Mesenchymal stem cell (in vitro differentiated cells and primary cell): ENCODE data around the gene C11orf54.
"Not testable (repeated sequence)": the region's sequence is repeated elsewhere in the genome, so short reads cannot be mapped to it uniquely, and the experiment has no call there.

Experiments
- DNase-seq: peaks from one replicate; pipeline ENCODE4 v3.0.0-alpha.2; 2013
- H2AFZ ChIP-seq: one replicate; pipeline ENCODE4 v1.6.1; 2013; ENCODE audit warnings: low read depth, mild to moderate bottlenecking, control low read depth, inconsistent platforms, low read length, moderate library complexity
- H2AK5ac ChIP-seq: 2 replicates; pipeline ENCODE4 v1.6.1; 2013; ENCODE audit warnings: low read length, moderate library complexity, mild to moderate bottlenecking, inconsistent platforms; ENCODE audit not compliant: severe bottlenecking
- H2BK120ac ChIP-seq: one replicate; pipeline ENCODE4 v1.6.1; 2013; ENCODE audit warnings: low read depth, mild to moderate bottlenecking, inconsistent platforms, low read length, moderate library complexity
- H2BK12ac ChIP-seq, 2 experiments: one replicate each; pipeline ENCODE4 v1.6.1; 2013; ENCODE audit warnings: inconsistent platforms in 2 of 2, low read length in 2 of 2, mild to moderate bottlenecking in 2 of 2, moderate library complexity in 2 of 2, control low read depth in 1 of 2
- H2BK15ac ChIP-seq: one replicate; pipeline ENCODE4 v1.6.1; 2013; ENCODE audit warnings: mild to moderate bottlenecking, low read depth, inconsistent platforms; ENCODE audit not compliant: poor library complexity, severe bottlenecking
- H2BK5ac ChIP-seq: 2 replicates; pipeline ENCODE4 v1.6.1; 2013; ENCODE audit warnings: low read depth, mild to moderate bottlenecking, low read length, control low read depth, inconsistent platforms; ENCODE audit not compliant: poor library complexity, severe bottlenecking
- H3K14ac ChIP-seq, 2 experiments: one replicate each; pipeline ENCODE4 v1.6.1; 2013; ENCODE audit warnings: inconsistent platforms in 2 of 2, low read length in 2 of 2, control low read depth in 1 of 2, mild to moderate bottlenecking in 1 of 2, moderate library complexity in 1 of 2
- H3K18ac ChIP-seq, 2 experiments: one replicate each; pipeline ENCODE4 v1.6.1; 2013; ENCODE audit warnings: inconsistent platforms in 2 of 2, low read length in 2 of 2, control low read depth in 1 of 2, low read depth in 1 of 2, mild to moderate bottlenecking in 1 of 2
- H3K23ac ChIP-seq, 2 experiments: one replicate each; pipeline ENCODE4 v1.6.1; 2013; ENCODE audit warnings: inconsistent platforms in 2 of 2, low read length in 2 of 2, mild to moderate bottlenecking in 2 of 2, moderate library complexity in 2 of 2, control low read depth in 1 of 2
- H3K27ac ChIP-seq: 2 replicates; pipeline ENCODE4 v1.5.1; 2013; ENCODE audit warnings: mild to moderate bottlenecking, moderate library complexity, low read length, control low read depth, inconsistent platforms; ENCODE audit not compliant: poor library complexity, severe bottlenecking
- H3K27me3 ChIP-seq, 2 experiments: 2 replicates each; pipeline versions ENCODE4 v1.6.1 to v1.7.0; 2013; ENCODE audit warnings: low read length in 2 of 2, mild to moderate bottlenecking in 2 of 2, moderate library complexity in 2 of 2, control low read depth in 1 of 2, inconsistent platforms in 1 of 2; ENCODE audit not compliant: control insufficient read depth in 1 of 2, insufficient read depth in 1 of 2
- H3K36me3 ChIP-seq, 2 experiments: 2 replicates each; pipeline versions ENCODE4 v1.6.1 to v1.7.0; 2013; ENCODE audit warnings: low read length in 2 of 2, control low read depth in 1 of 2, inconsistent platforms in 1 of 2, low read depth in 1 of 2, mild to moderate bottlenecking in 1 of 2; ENCODE audit not compliant: insufficient read depth in 2 of 2, control insufficient read depth in 1 of 2
- H3K4ac ChIP-seq, 2 experiments: one replicate each; pipeline ENCODE4 v1.6.1; 2013; ENCODE audit warnings: inconsistent platforms in 2 of 2, low read length in 2 of 2, mild to moderate bottlenecking in 2 of 2, moderate library complexity in 2 of 2, control low read depth in 1 of 2, low read depth in 1 of 2
- H3K4me1 ChIP-seq: 2 replicates; pipeline ENCODE4 v1.6.1; 2013; ENCODE audit warnings: low read depth, low read length, control low read depth; ENCODE audit not compliant: control insufficient read depth, insufficient read depth
- H3K4me2 ChIP-seq: 2 replicates; pipeline ENCODE4 v1.6.1; 2013; ENCODE audit warnings: low read length, mild to moderate bottlenecking, inconsistent platforms; ENCODE audit not compliant: poor library complexity, severe bottlenecking
- H3K4me3 ChIP-seq, 2 experiments: 2 replicates each; pipeline versions ENCODE4 v1.5.1 to v1.7.0; 2013; ENCODE audit warnings: low read length in 2 of 2, mild to moderate bottlenecking in 2 of 2, control low read depth in 1 of 2, low read depth in 1 of 2; ENCODE audit not compliant: insufficient read depth in 1 of 2
- H3K79me1 ChIP-seq: replicated peaks from 2 replicates; pipeline ENCODE4 v1.6.1; 2013; ENCODE audit warnings: mild to moderate bottlenecking, control low read depth, low read length, inconsistent platforms; ENCODE audit not compliant: poor library complexity, severe bottlenecking
- H3K9ac ChIP-seq: 2 replicates; pipeline ENCODE4 v1.7.0; 2013; ENCODE audit warnings: mild to moderate bottlenecking, low read length, moderate library complexity
- H3K9me3 ChIP-seq: 2 replicates; pipeline ENCODE4 v1.7.0; 2013; ENCODE audit warnings: mild to moderate bottlenecking, low read length; ENCODE audit not compliant: control insufficient read depth
- H4K8ac ChIP-seq: one replicate; pipeline ENCODE4 v1.6.1; 2013; ENCODE audit warnings: inconsistent platforms, mild to moderate bottlenecking, low read length, moderate library complexity
- H4K91ac ChIP-seq: one replicate; pipeline ENCODE4 v1.6.1; 2013; ENCODE audit warnings: mild to moderate bottlenecking, low read length, inconsistent platforms
- WGBS: methylation state at CpG from one replicate; pipeline ENCODE4 v1.1.7; 2013; ENCODE audit warnings: mixed read lengths; 5-methylcytosine and 5-hydroxymethylcytosine counted together

C11orf54 gene

GRCh38 chr11:93772123-93772522, 30.7 kb downstream of the C11orf54 start:
- Histone ChIP-seq H3K27me3 (no peaks in the 10 kb centered on the region), H2BK15ac (no peak overlapping the region), H3K79me1 (no peaks in the 10 kb centered on the region), H3K23ac (no peak overlapping the region), H3K9ac (no peak overlapping the region), H3K9me3 (no peaks in the 10 kb centered on the region), H3K36me3 (peaks cover 0 to 2% of the 10 kb centered on the region in 2 experiments), H3K14ac (no peak overlapping the region), H2BK5ac (no peak overlapping the region), H3K18ac (no peak overlapping the region), H3K4me1 (no peaks in the 10 kb centered on the region), H2BK12ac (no peak overlapping the region), H3K4ac (no peak overlapping the region), H2AK5ac (no peak overlapping the region), H4K91ac (no peak overlapping the region), H2BK120ac (no peak overlapping the region), H3K27ac (no peak overlapping the region), H3K4me2 (no peak overlapping the region), H3K4me3 (no peak overlapping the region), H4K8ac (no peak overlapping the region), H2AFZ (no peak overlapping the region)
- no peak for DNase-seq
- WGBS = 94% methylated on average over 4 of the region's 4 CpGs

GRCh38 chr11:93773045-93773477, 31.6 kb downstream of the C11orf54 start:
- H3K4ac ChIP-seq = no peak overlapping the region
- H3K4me3 ChIP-seq = no peak overlapping the region
- H3K9me3 ChIP-seq = no peaks in the 10 kb centered on the region
- H2BK5ac ChIP-seq = no peak overlapping the region
- H3K23ac ChIP-seq = no peak overlapping the region
- 32% methylated on average over 3 of the region's 3 CpGs for WGBS
- H3K9ac ChIP-seq = no peak overlapping the region
- no peak overlapping the region for H2AFZ ChIP-seq
- H3K79me1 ChIP-seq = no peaks in the 10 kb centered on the region
- no peak overlapping the region for H3K27ac ChIP-seq
- peaks cover 0 to 2% of the 10 kb centered on the region in 2 experiments for H3K36me3 ChIP-seq
- DNase-seq = no peak
- no peak overlapping the region for H4K91ac ChIP-seq
- H2BK15ac ChIP-seq = no peak overlapping the region
- H3K14ac ChIP-seq = no peak overlapping the region
- H2BK12ac ChIP-seq = no peak overlapping the region
- no peak overlapping the region for H3K4me2 ChIP-seq
- no peak overlapping the region for H3K18ac ChIP-seq
- H2AK5ac ChIP-seq = no peak overlapping the region
- H3K4me1 ChIP-seq = no peaks in the 10 kb centered on the region
- H4K8ac ChIP-seq = no peak overlapping the region
- H2BK120ac ChIP-seq = no peak overlapping the region
- no peaks in the 10 kb centered on the region for H3K27me3 ChIP-seq

- no peak overlapping the region for H3K4ac ChIP-seq
- no peak overlapping the region for H2BK5ac ChIP-seq
- H3K9ac ChIP-seq = no peak overlapping the region
- no peak overlapping the region for H2BK12ac ChIP-seq
- H3K14ac ChIP-seq = no peak overlapping the region
- no peaks in the 10 kb centered on the region for H3K9me3 ChIP-seq
- WGBS = 94% methylated on average over 10 of the region's 10 CpGs
- H3K27ac ChIP-seq = no peak overlapping the region
- H3K79me1 ChIP-seq = no peaks in the 10 kb centered on the region
- H3K23ac ChIP-seq = no peak overlapping the region
- H4K8ac ChIP-seq = no peak overlapping the region
- no peak overlapping the region for H2BK15ac ChIP-seq
- no peak overlapping the region for H2AK5ac ChIP-seq
- H3K4me2 ChIP-seq = no peak overlapping the region
- H2BK120ac ChIP-seq = no peak overlapping the region
- no peak overlapping the region for H3K18ac ChIP-seq
- H3K4me1 ChIP-seq = no peaks in the 10 kb centered on the region
- no peak overlapping the region for H2AFZ ChIP-seq
- no peak for DNase-seq
- no peak overlapping the region for H3K4me3 ChIP-seq
- no peaks in the 10 kb centered on the region for H3K27me3 ChIP-seq
- H3K36me3 ChIP-seq = peaks cover 0 to 2% of the 10 kb centered on the region in 2 experiments
- no peak overlapping the region for H4K91ac ChIP-seq
These were observed 32.2 kb downstream of the C11orf54 start for GRCh38 chr11:93773601-93774200.

GRCh38 chr11:93774560-93774959, 33.1 kb downstream of the C11orf54 start:
- H3K9ac ChIP-seq, H2BK5ac ChIP-seq, H2AK5ac ChIP-seq, H3K23ac ChIP-seq, H3K9me3 ChIP-seq, H3K36me3 ChIP-seq, H4K91ac ChIP-seq, H3K4me1 ChIP-seq, H3K27ac ChIP-seq, H3K14ac ChIP-seq, H2BK15ac ChIP-seq, H2BK120ac ChIP-seq, DNase-seq, H2AFZ ChIP-seq, H3K18ac ChIP-seq, H3K79me1 ChIP-seq, H4K8ac ChIP-seq, H3K4me3 ChIP-seq, H3K4me2 ChIP-seq, H2BK12ac ChIP-seq, H3K27me3 ChIP-seq, H3K4ac ChIP-seq: not testable (repeated sequence)
- WGBS = 100% methylated on average over 1 of the region's 3 CpGs
